ENCODE measurements around the gene SMYD2. TPM values are rescaled to one million over a fixed set of nuclear protein-coding genes. Genes with fewer than 3 reads are reported as not detected.

The SMYD2 gene
- polyA plus RNA-seq, 2 of the 4 experiments (the other 2 are of a cell fraction), result 32.3 to 54.9 TPM

DNA sequence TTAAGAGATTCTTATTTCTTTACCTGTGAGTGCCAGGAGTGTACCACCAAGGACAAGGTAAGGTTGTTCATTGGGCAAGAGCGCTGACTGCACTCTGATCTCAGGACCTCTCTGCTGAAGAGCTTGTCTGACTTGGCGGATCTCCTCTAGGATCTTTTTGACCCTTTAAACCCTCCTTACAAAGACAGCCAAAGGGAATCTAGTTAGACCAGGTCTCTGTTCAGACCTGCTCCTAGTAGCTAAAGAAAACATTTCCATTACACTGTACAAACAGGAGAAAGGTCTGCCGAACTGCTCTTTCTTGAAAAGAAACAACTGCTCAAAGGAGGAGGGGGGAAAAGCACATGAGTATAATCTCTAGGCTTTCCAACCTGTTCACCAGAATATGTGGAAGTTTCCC, 49.3 kb downstream of the SMYD2 start:
- ChIA-PET CTCF (interaction anchor here (0.8 to 18.8 kb wide), 22 partner anchors 11 to 1197 kb away, joined by 3 to 515 read pairs (median 9); partner anchors contain the start of gene SMYD2), POLR2A (no interaction called here)
- H3K4me3 ChIP-seq, result no peak overlapping the region
- no peak overlapping the region for H3K4me2 ChIP-seq
- H3K4me1 ChIP-seq, result no peaks in the 10 kb centered on the region
- TF ChIP-seq CHD2 (IDR thresholded peaks at IDR 0.05; ENCODE audit: low read length, partially characterized antibody), result no peak
- no peak for TF ChIP-seq ZFP36 (IDR thresholded peaks at IDR 0.05; ENCODE audit: borderline replicate concordance, partially characterized antibody)
- TF ChIP-seq HOXB13 (CRISPR knock-in tag; IDR thresholded peaks at IDR 0.05; ENCODE audit: low read depth), result no peak
- TF ChIP-seq, protein P1, sequence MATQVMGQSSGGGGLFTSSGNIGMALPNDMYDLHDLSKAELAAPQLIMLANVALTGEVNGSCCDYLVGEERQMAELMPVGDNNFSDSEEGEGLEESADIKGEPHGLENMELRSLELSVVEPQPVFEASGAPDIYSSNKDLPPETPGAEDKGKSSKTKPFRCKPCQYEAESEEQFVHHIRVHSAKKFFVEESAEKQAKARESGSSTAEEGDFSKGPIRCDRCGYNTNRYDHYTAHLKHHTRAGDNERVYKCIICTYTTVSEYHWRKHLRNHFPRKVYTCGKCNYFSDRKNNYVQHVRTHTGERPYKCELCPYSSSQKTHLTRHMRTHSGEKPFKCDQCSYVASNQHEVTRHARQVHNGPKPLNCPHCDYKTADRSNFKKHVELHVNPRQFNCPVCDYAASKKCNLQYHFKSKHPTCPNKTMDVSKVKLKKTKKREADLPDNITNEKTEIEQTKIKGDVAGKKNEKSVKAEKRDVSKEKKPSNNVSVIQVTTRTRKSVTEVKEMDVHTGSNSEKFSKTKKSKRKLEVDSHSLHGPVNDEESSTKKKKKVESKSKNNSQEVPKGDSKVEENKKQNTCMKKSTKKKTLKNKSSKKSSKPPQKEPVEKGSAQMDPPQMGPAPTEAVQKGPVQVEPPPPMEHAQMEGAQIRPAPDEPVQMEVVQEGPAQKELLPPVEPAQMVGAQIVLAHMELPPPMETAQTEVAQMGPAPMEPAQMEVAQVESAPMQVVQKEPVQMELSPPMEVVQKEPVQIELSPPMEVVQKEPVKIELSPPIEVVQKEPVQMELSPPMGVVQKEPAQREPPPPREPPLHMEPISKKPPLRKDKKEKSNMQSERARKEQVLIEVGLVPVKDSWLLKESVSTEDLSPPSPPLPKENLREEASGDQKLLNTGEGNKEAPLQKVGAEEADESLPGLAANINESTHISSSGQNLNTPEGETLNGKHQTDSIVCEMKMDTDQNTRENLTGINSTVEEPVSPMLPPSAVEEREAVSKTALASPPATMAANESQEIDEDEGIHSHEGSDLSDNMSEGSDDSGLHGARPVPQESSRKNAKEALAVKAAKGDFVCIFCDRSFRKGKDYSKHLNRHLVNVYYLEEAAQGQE (IDR thresholded peaks at IDR 0.05), result no peak
- no peak for TF ChIP-seq ZNF302 (CRISPR knock-in tag; IDR thresholded peaks at IDR 0.05)
- no peak for TF ChIP-seq MAFK (IDR thresholded peaks at IDR 0.05; ENCODE audit: partially characterized antibody)
- TF ChIP-seq, protein P2, sequence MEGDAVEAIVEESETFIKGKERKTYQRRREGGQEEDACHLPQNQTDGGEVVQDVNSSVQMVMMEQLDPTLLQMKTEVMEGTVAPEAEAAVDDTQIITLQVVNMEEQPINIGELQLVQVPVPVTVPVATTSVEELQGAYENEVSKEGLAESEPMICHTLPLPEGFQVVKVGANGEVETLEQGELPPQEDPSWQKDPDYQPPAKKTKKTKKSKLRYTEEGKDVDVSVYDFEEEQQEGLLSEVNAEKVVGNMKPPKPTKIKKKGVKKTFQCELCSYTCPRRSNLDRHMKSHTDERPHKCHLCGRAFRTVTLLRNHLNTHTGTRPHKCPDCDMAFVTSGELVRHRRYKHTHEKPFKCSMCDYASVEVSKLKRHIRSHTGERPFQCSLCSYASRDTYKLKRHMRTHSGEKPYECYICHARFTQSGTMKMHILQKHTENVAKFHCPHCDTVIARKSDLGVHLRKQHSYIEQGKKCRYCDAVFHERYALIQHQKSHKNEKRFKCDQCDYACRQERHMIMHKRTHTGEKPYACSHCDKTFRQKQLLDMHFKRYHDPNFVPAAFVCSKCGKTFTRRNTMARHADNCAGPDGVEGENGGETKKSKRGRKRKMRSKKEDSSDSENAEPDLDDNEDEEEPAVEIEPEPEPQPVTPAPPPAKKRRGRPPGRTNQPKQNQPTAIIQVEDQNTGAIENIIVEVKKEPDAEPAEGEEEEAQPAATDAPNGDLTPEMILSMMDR (IDR thresholded peaks at IDR 0.05), result no peak
- TF ChIP-seq FOXS1 (CRISPR knock-in tag; IDR thresholded peaks at IDR 0.05), result no peak
- no peak for TF ChIP-seq BHLHE40 (IDR thresholded peaks at IDR 0.05; ENCODE audit: low read depth, low read length)
- TF ChIP-seq EHMT2 (IDR thresholded peaks at IDR 0.05; ENCODE audit: low read depth), result no peak
- TF ChIP-seq, protein P3, sequence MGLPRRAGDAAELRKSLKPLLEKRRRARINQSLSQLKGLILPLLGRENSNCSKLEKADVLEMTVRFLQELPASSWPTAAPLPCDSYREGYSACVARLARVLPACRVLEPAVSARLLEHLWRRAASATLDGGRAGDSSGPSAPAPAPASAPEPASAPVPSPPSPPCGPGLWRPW (IDR thresholded peaks at IDR 0.05), result no peak
- no peak for TF ChIP-seq GATA3 (IDR thresholded peaks at IDR 0.05; ENCODE audit: borderline replicate concordance)
- TF ChIP-seq, protein P4, sequence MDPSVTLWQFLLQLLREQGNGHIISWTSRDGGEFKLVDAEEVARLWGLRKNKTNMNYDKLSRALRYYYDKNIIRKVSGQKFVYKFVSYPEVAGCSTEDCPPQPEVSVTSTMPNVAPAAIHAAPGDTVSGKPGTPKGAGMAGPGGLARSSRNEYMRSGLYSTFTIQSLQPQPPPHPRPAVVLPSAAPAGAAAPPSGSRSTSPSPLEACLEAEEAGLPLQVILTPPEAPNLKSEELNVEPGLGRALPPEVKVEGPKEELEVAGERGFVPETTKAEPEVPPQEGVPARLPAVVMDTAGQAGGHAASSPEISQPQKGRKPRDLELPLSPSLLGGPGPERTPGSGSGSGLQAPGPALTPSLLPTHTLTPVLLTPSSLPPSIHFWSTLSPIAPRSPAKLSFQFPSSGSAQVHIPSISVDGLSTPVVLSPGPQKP (IDR thresholded peaks at IDR 0.05; ENCODE audit: low read depth, low read length), result no peak
- no peak for TF ChIP-seq MYC (IDR thresholded peaks at IDR 0.05; ENCODE audit: borderline replicate concordance, low read length)
- TF ChIP-seq, protein P5, sequence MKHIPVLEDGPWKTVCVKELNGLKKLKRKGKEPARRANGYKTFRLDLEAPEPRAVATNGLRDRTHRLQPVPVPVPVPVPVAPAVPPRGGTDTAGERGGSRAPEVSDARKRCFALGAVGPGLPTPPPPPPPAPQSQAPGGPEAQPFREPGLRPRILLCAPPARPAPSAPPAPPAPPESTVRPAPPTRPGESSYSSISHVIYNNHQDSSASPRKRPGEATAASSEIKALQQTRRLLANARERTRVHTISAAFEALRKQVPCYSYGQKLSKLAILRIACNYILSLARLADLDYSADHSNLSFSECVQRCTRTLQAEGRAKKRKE (CRISPR knock-in tag; IDR thresholded peaks at IDR 0.05; ENCODE audit: low read depth), result no peak
- TF ChIP-seq NPAS2 (CRISPR knock-in tag; IDR thresholded peaks at IDR 0.05; ENCODE audit: borderline replicate concordance), result no peak
- no peak for TF ChIP-seq MAZ (IDR thresholded peaks at IDR 0.05; ENCODE audit: borderline replicate concordance, low read depth, low read length)
- no peak for TF ChIP-seq CEBPB (IDR thresholded peaks at IDR 0.05)
- no peak overlapping the region for H3K27ac ChIP-seq
- no peak for DNase-seq (ENCODE audit: low read depth in 1 of 2, low spot score in 1 of 2)
- 83% methylated on average over 3 of the region's 3 CpGs for WGBS (ENCODE audit: missing lambda C conversion rate)
- no peak for ATAC-seq
- FAIRE-seq, result no peak
- H3K9me3 ChIP-seq, result no peaks in the 10 kb centered on the region

DNA sequence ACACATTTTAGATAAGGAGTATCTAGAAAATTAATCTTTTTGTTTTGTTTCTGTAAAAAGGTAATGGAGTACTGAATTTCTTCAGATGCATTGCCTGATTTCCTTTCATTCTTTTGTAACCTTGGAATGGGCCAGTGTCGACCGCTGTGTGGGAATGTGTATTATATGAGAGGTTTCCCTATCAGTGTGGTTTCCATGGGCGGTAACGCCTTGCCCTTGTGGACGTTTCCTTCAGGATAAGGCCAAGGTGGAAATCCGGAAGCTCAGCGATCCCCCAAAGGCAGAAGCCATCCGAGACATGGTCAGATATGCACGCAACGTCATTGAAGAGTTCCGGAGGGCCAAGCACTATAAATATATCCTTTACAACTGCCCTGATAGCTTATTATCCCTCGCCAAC, 49.8 kb downstream of the SMYD2 start:
- no peaks in the 10 kb centered on the region for H3K9me3 ChIP-seq
- ChIA-PET CTCF (interaction anchor here (0.8 to 18.8 kb wide), 25 partner anchors 10 to 312 kb away, joined by 3 to 515 read pairs (median 11); partner anchors contain the start of gene SMYD2), POLR2A (no interaction called here)
- no peaks in the 10 kb centered on the region for H3K4me1 ChIP-seq
- no peak for ATAC-seq
- DNase-seq (ENCODE audit: low read depth in 1 of 2, low spot score in 1 of 2), result no peak
- H3K27ac ChIP-seq, result no peak overlapping the region
- no peak overlapping the region for H3K4me2 ChIP-seq
- WGBS (ENCODE audit: missing lambda C conversion rate), result 91% methylated on average over 12 of the region's 12 CpGs
- H3K4me3 ChIP-seq, result no peak overlapping the region
- no peak for FAIRE-seq
- no peak for TF ChIP-seq MYC (IDR thresholded peaks at IDR 0.05; ENCODE audit: borderline replicate concordance, low read length)
- TF ChIP-seq, protein P1 (IDR thresholded peaks at IDR 0.05), result no peak
- no peak for TF ChIP-seq BHLHE40 (IDR thresholded peaks at IDR 0.05; ENCODE audit: low read depth, low read length)
- no peak for TF ChIP-seq NPAS2 (CRISPR knock-in tag; IDR thresholded peaks at IDR 0.05; ENCODE audit: borderline replicate concordance)
- TF ChIP-seq, protein P3 (IDR thresholded peaks at IDR 0.05), result no peak
- TF ChIP-seq, protein P6, sequence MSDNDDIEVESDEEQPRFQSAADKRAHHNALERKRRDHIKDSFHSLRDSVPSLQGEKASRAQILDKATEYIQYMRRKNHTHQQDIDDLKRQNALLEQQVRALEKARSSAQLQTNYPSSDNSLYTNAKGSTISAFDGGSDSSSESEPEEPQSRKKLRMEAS (IDR thresholded peaks at IDR 0.05), result no peak
- TF ChIP-seq, protein P7, sequence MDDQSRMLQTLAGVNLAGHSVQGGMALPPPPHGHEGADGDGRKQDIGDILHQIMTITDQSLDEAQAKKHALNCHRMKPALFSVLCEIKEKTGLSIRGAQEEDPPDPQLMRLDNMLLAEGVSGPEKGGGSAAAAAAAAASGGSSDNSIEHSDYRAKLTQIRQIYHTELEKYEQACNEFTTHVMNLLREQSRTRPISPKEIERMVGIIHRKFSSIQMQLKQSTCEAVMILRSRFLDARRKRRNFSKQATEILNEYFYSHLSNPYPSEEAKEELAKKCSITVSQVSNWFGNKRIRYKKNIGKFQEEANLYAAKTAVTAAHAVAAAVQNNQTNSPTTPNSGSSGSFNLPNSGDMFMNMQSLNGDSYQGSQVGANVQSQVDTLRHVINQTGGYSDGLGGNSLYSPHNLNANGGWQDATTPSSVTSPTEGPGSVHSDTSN (IDR thresholded peaks at IDR 0.05), result no peak
- no peak for TF ChIP-seq CHD4 (IDR thresholded peaks at IDR 0.05; ENCODE audit: borderline replicate concordance)
- no peak for TF ChIP-seq ESRRA (IDR thresholded peaks at IDR 0.05; ENCODE audit: borderline replicate concordance, low read length)

Data from A549 (cell line).